ENCODE results near the gene SLC12A7. TPM values are rescaled to one million over a fixed set of nuclear protein-coding genes. Genes with fewer than 3 reads are reported as not detected.
"Not testable (repeated sequence)": the region's sequence is repeated elsewhere in the genome, so short reads cannot be mapped to it uniquely, and the experiment has no call there.

The SLC12A7 gene
- total RNA-seq, 1 donor = 13.7 TPM

DNA sequence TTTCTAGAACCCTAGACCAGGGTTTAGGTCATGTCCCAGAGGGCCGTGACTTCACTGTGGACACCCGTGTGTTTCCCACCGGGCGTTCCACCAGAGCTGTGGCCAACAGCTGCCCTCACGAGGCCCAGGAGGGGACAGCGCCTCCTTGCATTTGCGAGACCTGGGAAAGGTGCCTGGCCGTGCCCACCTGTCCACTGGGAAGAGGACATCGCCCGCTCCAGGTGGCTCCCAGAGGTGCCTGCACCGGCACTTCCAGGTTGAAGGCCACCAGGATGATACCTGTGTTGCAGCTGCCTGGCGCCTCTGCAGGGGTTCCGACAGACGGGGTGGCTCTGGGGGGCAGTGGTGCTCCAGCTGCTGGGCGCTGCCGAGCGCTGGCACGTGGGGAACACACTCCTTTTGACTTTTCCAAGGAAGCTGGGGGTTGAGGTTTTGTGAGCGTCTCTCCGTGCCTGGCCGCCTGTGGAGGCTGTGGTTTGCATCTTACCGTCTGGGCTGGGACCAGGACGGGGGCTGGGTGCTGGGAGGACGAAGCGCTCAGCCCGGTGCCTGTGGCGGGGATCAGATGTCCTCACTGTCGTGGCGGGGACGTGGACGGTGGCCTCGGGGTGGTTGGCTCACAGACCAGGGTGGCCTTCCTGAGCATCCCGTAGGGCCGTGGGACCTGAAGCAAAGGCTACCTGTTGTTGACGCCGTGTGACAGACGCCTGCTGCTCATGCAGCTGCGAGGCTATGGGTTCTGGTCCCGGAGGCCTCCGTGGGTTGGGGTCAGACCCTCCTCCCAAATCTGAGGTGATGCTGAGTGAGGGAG lies 84.0 kb downstream of the SLC12A7 start:
- Histone ChIP-seq H3K27me3 (ENCODE audit: insufficient read depth, low read length) (no peaks in the 10 kb centered on the region), H3K4me3 (ENCODE audit: low read length) (no peak overlapping the region), H3K9me3 (ENCODE audit: low read depth, low read length) (no peaks in the 10 kb centered on the region)

DNA sequence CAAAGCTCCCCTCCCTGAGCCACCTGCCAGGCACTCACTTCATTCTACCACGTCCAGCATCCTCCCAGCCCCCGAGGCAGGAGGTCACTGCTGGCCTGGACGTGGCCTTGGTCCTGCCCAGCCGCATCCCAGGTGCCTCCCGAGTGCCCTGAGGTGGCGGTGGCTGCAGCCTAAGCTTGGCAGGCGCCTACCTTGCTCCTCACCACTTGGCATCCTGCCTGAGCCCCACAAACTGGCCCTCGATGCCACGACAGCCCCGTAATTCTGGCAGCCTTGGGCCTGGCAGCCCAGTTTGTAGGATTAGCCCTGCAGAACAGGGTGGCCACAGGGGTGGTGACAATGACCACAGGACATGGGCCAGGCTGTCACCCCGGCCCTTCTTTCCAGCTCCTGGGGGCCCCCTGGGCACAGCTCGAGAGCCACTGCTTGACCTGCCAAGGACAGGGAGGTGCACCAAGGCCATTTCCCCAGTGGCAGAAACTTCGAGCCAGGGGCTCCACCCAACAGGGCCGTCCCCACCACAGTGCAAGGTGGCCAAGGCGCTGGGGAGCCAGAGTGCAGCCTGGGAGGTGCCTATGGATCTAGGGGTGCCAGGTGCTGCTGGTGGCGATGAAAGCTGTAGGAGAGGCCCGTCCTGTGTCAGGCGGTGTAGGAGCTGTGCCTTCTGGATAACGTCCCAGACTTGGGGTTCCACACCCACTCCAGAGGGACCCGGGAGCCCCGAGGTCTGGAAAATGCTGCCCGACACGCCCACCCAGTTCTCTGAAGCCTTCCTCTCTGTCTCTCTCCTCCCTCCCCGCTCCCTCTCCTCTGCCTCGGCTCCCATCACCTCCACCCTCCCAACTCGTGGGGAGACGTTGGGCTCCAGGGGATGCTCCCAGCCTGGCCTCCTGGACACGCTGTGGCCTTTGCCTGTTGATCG lies 84.9 kb downstream of the SLC12A7 start:
- Histone ChIP-seq H3K9me3 (ENCODE audit: low read depth, low read length) (no peaks in the 10 kb centered on the region), H3K4me1 (ENCODE audit: insufficient read depth, low read length) (no peaks in the 10 kb centered on the region), H3K27me3 (ENCODE audit: insufficient read depth, low read length) (no peaks in the 10 kb centered on the region), H3K4me3 (ENCODE audit: low read length) (no peak overlapping the region)

More for the DNA sequence above, 84.0 kb downstream of the SLC12A7 start:
- H3K4me1 ChIP-seq (ENCODE audit: insufficient read depth, low read length) = no peaks in the 10 kb centered on the region

DNA sequence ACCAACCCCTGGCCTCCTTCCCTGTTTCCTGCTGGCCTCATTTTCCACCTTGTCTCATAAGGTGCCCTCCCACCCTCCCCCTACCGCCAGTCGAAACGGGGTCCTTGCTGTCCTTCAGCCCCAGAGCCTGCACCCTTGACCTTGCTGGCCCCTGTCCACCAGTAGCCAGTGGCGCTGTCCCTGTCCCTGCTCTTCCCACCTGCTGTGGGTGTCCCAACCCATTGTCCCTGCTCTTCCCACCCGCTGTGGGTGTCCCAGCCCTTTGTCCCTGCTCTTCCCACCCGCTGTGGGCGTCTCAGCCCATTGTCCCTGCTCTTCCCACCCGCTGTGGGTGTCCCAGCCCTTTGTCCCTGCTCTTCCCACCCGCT lies 89.9 kb downstream of the SLC12A7 start:
- H3K4me1 ChIP-seq (ENCODE audit: insufficient read depth, low read length); H3K27me3 ChIP-seq (ENCODE audit: insufficient read depth, low read length); H3K4me3 ChIP-seq (ENCODE audit: low read length); H3K9me3 ChIP-seq (ENCODE audit: low read depth, low read length): not testable (repeated sequence)

DNA sequence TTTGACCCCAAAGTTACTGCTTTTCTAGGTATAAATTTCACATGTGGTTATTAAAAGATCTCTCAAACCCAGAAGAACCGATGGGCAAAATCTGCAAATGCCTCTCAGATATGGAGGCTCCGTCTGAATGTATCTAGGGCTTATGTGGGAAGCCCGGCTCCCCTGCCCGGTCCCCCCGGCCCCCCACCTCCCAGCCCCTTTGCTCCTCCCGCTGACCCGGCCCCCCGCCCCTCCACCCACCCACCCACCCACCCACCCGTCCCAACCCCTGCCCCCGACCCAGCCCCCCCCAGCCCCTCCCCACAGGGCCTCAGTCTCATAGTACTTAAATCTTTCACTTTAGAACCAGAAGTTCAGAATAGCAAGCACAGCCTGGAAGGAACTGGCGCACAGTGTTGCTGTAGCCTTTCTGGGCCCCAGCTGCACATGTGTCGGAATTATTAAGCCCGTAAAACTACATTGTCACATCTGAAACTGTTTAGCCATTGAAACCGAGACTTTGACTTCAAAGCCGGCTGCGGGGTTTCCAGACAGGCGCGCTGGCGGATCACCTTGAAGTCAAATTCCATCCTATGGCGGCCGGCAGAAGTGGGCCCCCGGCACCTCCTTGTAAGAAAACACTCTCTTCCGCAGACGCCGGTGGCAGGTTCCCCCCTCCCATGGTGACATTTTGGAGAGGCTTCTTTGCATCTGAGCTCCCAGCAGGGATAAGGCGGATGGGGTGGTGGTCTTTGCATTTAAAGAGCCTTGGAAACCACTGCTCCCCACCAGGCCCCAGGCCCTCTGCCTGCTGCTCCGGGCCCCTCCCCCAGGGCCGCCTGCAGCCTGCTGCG lies 90.5 kb downstream of the SLC12A7 start:
- Histone ChIP-seq H3K4me3 (ENCODE audit: low read length) (no peak overlapping the region), H3K9me3 (ENCODE audit: low read depth, low read length) (no peaks in the 10 kb centered on the region), H3K4me1 (ENCODE audit: insufficient read depth, low read length) (no peaks in the 10 kb centered on the region), H3K27me3 (ENCODE audit: insufficient read depth, low read length) (no peaks in the 10 kb centered on the region)

DNA sequence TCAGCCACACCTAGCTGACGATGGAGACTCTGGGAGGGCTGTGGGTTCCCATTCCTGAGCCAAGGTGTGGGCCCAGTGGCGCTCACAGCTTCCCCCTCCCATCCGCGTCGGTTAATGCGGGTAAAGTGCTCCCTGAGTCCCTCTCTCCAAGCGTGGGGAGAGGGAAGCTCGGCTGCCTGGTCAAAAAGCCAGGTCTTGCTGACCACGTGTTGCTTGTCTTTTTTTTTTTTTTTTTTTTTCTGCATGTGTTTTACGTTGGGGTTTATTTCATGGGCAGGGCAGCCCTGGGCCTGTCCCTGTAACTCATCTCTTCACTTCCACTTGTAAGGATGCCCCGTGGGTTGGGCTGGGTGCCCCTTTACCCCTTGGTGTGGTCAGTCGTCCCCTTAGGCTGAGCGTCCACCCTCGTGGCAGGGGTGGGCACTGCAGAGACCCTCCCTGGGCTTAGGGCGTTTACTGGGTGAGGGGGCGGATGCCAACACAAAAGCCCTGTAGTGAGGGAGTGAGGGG lies 91.4 kb downstream of the SLC12A7 start:
- Histone ChIP-seq H3K27me3 (ENCODE audit: insufficient read depth, low read length) (no peaks in the 10 kb centered on the region), H3K4me3 (ENCODE audit: low read length) (no peak overlapping the region), H3K9me3 (ENCODE audit: low read depth, low read length) (no peaks in the 10 kb centered on the region), H3K4me1 (ENCODE audit: insufficient read depth, low read length) (no peaks in the 10 kb centered on the region)

DNA sequence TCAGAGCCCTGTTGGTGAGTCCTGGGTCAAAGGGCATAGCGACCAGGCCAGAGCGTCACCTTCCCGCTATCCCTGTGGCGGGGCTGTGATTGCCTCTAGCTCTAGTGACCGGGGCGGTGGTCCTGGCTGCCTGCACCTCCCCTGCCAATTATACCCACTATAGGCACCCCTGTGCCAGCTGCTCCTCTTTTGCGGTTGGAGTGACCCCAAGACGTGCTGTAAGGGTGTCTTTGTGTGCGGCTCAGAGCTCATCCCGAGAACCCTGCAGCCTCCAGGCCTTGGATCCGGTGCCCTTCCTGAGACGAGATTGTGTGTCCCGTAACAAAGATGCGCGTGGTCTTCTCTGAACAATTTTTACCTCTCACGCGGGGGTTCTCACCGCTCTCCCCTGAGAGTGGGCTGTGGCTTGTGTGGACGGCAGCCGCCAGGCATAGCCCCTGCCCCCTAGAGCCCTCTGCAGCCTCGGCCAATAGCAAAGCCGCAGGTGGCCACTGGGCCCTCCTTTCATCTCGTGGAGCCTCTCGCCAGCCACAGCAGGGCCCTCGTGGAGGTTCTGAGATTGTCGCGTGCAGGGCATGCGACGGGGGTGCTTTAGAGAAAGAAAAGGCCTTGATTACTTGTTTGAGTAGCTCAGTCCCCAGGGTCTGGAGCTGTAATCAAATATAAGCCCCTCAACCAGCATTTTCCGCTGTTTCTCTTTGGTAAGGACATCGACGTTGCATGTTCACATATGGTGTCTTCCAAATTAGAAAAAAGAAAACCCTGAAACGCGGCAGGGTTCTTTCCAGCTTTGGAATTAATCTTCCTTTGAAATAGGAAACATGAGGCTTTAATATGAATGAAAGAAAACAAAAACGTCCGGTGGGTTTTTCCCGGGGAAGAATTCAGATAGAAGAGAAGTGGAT lies 92.6 kb downstream of the SLC12A7 start:
- no peaks in the 10 kb centered on the region for H3K4me1 ChIP-seq (ENCODE audit: insufficient read depth, low read length)
- no peaks in the 10 kb centered on the region for H3K9me3 ChIP-seq (ENCODE audit: low read depth, low read length)
- H3K4me3 ChIP-seq (ENCODE audit: low read length) = no peak overlapping the region
- no peaks in the 10 kb centered on the region for H3K27me3 ChIP-seq (ENCODE audit: insufficient read depth, low read length)

DNA sequence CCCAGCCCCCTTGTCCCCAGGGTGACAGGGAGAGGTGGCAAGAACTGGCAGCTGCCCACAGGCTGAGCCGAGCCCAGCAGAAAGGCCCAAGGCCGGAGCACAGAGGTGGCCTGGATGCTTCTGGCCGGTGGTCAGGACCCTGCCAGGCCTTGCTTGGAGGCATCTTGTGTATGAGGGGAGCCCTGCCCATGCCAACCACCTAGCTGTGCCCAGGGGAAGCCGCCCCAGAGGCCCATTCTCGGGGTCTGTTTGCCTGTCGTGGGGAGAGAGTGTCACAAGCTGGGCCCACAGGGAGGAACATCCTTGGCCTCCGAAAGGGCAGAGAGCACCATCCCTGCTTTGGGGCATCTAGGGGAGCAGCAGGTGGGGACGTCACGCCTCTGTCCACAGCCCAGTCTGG lies 93.3 kb downstream of the SLC12A7 start:
- H3K9me3 ChIP-seq (ENCODE audit: low read depth, low read length) = no peaks in the 10 kb centered on the region
- no peaks in the 10 kb centered on the region for H3K27me3 ChIP-seq (ENCODE audit: insufficient read depth, low read length)
- no peaks in the 10 kb centered on the region for H3K4me1 ChIP-seq (ENCODE audit: insufficient read depth, low read length)
- no peak overlapping the region for H3K4me3 ChIP-seq (ENCODE audit: low read length)

DNA sequence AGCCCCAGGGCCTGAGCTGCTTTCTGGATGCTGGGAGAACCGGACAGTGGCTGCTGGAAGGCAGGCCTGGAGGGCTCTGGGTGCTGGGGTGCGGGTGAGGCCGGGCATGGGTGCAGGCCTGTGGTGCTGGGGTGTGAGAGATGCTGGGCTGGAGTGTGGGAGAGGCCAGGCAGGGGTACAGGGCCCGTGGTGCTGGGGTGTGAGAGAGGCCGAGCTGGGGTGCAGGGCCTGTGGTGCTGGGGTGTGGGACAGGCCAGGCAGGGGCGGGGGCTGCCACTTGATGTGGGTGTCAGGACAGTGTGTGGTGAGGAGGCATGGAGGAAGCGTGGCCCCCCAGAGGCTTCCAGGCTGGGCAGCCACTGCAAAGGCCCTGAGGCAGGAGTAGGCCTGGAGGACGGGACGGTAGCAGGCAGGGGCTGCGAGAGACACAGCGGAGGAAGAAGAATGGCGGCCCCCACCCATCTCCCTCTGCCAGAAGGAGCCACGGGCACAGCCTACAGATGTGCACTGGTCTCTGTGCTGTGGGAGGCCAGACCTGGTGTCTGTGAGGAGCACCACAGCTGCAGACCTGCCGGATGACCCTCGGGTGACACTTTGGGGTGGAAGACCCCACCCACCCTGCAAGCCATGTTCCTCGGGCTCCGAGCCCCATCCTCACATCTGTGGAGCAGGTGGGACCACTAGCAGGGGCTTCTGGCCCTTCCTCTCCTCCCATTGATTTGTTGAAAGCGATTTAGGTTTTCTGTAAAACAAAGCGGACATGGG lies 94.0 kb downstream of the SLC12A7 start:
- no peaks in the 10 kb centered on the region for H3K27me3 ChIP-seq (ENCODE audit: insufficient read depth, low read length)
- H3K9me3 ChIP-seq (ENCODE audit: low read depth, low read length) = no peaks in the 10 kb centered on the region

DNA sequence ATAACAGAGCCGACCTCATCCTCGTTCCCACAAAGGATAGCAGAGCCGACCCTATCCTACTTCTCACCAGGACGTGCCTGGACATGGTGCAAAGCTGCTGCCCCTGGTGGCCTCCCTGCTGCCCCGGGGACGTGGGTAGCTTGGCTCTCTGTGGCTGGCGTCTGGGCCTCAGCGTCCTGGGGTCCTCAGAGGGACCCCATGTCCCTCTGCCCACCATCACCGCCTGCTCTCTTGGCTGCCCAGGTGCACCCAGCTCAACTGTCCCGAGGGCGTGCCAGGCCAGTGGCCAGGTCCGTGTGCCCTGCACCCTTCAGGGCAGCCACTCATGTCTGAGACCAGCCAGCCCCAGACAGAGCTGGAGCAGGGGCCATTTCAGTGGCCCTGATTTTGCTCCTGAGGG lies 94.8 kb downstream of the SLC12A7 start:
- Histone ChIP-seq H3K27me3 (ENCODE audit: insufficient read depth, low read length) (no peaks in the 10 kb centered on the region), H3K4me1 (ENCODE audit: insufficient read depth, low read length) (no peaks in the 10 kb centered on the region), H3K4me3 (ENCODE audit: low read length) (no peak overlapping the region), H3K9me3 (ENCODE audit: low read depth, low read length) (no peaks in the 10 kb centered on the region)

More for the DNA sequence above, 94.0 kb downstream of the SLC12A7 start:
- Histone ChIP-seq H3K4me3 (ENCODE audit: low read length) (no peak overlapping the region), H3K4me1 (ENCODE audit: insufficient read depth, low read length) (no peaks in the 10 kb centered on the region)

DNA sequence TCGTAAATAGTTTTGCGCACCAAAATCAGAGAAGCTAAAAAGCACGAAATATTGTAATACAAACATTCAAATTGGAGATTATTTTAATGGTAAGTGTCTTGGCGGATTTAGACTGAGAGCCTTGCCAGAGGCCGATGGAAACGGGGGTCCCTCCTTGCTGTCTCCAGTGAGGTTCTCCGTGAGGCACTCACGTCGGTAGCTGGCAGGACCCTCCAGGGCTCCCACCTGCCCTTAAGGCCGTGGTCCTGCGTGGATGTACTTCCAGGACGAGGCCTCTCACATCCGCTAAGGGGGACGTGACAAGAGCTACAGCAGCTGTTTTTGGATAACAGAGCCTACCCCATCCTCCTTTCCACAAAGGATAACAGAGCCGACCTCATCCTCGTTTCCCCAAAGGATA lies 95.4 kb downstream of the SLC12A7 start:
- Histone ChIP-seq H3K27me3 (ENCODE audit: insufficient read depth, low read length) (no peaks in the 10 kb centered on the region), H3K9me3 (ENCODE audit: low read depth, low read length) (no peaks in the 10 kb centered on the region), H3K4me1 (ENCODE audit: insufficient read depth, low read length) (no peaks in the 10 kb centered on the region), H3K4me3 (ENCODE audit: low read length) (no peak overlapping the region)

DNA sequence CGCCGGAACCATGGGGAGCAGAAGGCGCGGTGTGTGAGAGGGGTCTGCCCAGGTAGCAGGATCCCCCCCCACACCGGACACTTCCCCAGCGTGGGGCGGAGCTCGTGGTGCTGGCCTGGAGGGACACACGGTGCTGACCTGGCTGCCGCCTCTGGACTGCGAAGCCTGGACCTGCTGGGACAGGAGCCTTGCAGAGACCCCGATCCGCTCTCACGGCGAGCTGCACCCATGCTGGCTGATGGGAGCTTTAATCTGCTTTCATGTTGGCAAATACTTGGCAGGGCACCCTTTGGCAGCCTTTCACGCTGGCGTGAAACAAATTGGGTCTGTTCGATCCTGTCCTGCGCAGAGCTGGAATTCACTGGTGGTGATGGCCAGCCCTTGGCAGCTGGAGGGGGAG lies 95.8 kb downstream of the SLC12A7 start:
- H3K4me3 ChIP-seq (ENCODE audit: low read length) = no peak overlapping the region
- H3K27me3 ChIP-seq (ENCODE audit: insufficient read depth, low read length) = no peaks in the 10 kb centered on the region

DNA sequence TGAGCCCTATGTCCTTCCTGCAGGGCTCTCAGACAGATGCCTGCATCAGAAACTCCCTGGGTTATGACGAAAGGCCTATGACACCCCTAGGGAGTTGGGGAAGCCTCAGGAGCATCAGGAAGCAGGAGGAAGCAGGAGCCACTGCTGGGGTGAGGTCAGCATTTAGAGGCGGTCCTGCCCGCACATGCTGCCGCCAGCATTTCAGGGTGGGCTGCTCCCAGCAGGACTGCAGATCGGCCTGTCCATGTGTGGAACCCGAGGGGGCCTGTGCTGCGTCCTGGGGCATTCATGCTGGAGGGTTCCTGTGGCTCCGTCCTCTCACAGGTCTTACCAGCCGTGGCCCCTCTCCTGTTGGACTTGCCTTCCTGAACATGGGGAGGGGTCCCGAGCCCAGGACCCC lies 96.4 kb downstream of the SLC12A7 start:
- Histone ChIP-seq H3K4me1 (ENCODE audit: insufficient read depth, low read length) (no peaks in the 10 kb centered on the region), H3K9me3 (ENCODE audit: low read depth, low read length) (no peaks in the 10 kb centered on the region), H3K4me3 (ENCODE audit: low read length) (no peak overlapping the region), H3K27me3 (ENCODE audit: insufficient read depth, low read length) (peaks cover 2% of the 10 kb centered on the region)

More for the DNA sequence above, 95.8 kb downstream of the SLC12A7 start:
- Histone ChIP-seq H3K4me1 (ENCODE audit: insufficient read depth, low read length) (no peaks in the 10 kb centered on the region), H3K9me3 (ENCODE audit: low read depth, low read length) (no peaks in the 10 kb centered on the region)

DNA sequence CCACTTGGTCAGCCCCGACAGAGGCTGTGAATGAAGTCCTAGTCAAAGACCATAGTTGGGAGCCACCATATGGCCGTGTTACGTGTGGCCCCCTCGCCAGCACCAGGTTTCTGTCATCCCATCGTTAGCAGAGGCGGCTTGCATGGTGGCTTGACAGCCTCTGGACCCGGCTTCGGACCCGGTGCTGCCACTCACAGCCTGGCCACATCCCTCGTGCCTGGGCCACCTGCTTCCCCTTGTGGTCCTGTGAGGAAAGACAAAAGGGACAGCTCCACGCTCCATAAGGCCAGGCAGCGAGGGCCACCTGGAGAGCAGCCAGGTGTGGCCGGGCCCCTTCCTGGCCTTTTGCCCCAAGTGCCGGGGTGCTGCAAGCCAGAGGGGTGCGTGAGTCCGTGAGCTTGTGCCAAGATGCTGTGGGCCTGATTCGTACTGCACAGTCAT lies 97.1 kb downstream of the SLC12A7 start:
- Histone ChIP-seq H3K27me3 (ENCODE audit: insufficient read depth, low read length) (peaks cover 9% of the 10 kb centered on the region), H3K4me1 (ENCODE audit: insufficient read depth, low read length) (no peaks in the 10 kb centered on the region), H3K9me3 (ENCODE audit: low read depth, low read length) (no peaks in the 10 kb centered on the region), H3K4me3 (ENCODE audit: low read length) (no peak overlapping the region)
